GM19397 (cell line): ENCODE results near the gene TNRC18.

Experiments used
- ATAC-seq: cut with Tn5 transposase; IDR thresholded peaks from one replicate; pipeline ENCODE4 v1.9.1; 2021; ENCODE audit warnings: mild to moderate bottlenecking, moderate library complexity; ENCODE audit not compliant: unreplicated experiment

TNRC18 gene

DNA sequence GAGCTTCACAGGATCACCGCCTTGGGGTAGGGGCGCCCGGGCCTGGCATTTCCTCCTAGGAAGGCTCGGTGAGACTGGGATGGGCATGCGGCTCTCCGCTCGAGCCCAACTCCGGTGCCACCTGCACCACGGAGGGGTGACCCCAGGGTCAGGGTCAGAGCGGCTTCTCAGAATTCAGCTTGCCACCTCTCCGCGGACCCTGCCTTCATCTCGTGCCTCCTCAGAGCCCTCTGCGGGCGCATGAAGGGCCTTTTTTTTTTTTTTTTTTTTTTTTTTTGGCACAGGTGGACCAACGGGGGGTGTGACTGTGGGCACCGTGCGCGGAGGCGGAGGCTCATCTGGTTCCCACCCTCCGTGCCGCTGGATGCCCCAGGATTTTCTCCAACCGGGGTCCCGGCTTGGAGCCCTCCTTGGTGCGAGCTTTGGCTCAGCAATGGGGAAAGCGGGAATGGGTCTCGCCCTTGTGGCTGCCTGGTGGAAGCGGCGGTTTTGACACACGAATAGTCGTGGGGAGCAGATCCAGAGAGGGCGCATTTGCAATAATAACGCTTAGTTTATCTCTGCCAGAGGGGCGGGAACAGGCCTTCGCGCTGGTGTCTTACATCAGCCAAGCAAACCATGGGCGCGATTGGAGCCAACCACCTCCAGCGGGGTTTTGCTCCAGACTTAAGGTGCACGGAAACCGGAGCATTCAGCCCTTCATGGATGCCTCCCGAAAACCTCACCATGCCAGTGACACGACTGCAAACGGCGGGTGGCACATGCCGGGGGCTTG, 5.0 kb upstream of the TNRC18 start:
- no peak for ATAC-seq

DNA sequence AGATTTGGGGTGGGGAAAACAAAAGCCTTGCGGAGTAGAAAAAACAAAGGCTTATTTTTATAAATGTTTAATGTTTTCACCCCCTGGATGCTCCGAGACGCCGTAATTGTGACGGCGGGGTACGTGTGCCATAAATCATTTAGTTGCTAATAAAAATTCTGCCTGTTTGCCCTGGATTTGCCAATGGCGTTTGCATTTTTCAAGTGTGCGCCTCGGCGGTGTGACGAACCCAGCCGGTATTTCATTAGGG, 2.5 kb upstream of the TNRC18 start:
- no peak for ATAC-seq

DNA sequence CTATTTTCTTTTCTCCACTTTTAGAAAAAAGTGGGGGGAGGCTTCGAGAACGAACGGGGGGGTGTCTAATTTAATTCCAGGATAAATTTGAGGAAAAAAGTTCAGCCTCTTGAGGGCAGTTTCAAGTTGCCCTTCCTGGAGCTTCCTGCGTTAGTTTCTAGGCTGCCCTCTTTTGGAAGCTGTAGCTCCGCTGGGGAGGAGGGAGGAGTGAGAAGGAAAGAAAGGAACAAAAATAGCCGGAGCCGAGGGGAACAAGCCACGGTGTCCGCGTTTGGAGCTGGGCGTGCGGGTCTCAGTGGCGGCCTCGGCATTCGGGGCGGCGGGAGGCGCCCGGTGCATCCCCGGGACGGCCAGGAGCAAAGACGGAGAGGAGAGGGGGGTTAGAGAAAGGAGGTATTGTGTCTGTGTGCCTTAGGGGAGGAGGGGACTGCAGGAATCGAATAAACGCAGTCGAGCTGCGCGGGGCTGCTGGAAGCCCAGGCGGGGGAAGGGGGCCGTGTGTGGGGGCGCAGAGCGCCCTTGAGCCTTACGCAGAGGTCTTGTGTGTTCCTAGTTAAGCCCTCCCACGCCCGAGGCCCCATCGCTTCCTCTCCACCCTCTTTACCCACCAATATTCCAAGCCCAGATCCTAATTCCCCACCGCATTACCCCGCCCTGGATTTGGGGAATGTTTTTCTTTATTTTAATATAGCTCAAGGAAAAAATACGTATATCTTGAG, 2.0 kb upstream of the TNRC18 start:
- no peak for ATAC-seq

DNA sequence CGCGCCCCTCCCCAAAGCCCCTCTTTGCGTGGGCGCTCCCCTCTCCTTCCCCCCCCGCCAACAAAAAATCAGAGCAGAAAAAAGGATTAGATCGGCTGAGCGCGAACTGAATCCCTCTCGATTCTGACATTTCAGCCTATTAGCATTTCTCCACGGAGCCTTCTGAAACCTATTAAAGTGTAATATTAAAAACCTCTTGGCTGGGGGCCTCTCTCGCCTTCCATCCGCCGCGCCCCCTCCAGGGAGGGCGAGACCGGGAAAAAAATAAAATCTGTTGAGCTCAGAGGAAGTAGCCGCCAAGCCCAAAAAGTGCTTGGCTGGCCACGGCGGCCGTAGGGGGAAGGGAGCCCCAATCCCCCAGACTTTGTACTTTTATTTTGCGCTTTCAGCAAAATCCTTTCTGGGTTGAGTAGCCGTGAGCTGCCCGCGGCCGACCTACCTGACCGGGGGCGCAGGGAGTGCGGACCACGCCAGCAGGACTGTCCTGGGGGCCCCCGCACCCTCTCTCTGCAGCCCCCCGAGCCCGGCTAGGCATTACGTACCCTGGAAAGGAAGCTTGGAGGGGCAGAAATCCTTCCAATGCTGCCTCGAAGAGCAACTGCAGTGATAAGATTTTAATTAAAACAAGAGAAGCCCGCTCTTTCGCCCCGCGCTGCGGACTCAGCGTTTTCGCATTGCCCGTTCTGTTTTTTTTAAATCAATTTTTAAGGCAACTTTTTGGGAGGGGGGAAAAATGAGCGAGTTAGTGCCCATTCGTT, 1.3 kb upstream of the TNRC18 start:
- ATAC-seq, result no peak

DNA sequence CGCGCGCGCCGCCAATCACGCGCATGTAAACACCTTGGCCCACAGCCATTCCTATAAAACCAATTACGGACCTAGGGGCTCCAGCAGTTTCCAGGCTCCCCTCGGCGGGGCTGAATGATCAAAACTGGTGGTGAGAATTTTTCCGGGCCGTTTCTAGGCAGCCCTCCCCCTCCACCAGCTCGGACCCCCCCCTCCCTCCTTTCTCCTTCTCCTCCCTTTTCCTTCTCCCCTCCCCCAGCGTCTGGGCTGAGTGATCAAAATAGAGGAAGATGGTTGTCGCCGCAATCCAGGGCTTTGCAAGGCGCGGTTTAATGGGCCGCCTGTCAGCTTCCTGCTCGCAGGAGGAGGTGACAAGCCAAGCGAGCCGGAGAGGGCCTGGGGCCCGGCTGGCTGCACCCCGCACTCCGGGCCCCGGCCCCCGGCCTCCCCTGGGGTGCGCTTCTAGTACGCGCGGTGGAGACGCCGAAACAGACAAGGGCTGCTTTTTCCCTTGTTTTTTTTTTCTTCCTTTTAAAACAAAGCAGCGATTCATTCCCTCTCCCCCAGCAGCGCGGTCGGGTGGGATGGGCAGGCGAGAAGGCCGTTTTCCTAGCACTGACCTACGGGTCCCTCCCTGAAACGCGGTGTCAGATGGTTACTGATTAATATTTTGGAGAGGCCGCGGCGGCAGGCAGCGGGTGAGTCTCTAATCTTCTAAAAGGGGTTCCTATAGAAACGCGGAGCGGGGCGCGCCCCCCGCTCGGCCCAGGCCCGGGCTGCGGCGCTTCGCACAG, 528 bp upstream of the TNRC18 start:
- ATAC-seq, result no peak

DNA sequence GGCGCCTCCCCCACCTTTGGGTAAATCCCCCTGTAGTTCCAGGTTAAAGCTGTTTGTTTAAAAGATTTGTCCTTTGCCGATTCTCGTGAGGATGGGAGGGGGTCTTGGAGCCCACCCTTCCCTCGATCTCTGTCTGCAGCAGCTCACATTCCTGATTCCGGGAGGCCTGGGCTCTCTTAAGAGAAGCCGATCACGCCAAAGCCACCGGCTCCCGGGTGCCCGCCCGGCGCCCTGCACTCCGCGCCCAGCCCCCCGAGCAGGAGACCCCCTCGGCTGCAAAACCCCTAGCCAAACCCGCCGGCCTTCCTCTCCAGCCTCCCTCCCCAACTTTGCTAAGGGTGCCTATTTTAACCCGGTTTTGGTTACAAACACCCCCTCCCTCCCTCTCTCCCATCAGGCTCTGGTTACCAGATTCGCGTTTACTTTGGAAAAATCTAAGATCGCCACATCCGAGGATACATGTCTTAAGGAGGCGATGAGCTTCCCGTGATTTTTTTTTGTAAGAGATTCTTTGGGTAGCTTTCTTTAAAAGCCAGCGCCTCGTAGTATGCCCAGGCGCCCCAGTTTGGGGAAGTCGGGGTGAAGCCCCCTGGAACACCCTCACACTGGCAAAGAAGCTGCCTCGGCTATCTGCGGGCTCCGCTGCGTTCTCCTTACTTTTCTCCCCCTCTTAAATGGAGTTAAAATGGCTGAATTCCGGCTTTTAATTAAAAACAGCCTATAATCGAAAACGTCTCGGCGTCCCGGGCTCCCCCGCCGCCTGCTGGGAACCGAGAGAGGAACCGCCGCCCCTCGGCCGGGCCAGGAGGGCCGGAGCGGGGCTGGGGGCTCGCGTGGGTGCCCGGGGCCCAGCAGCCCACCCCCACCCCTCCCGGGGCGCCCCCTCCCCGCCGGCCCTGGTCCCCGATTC, 983 bp downstream of the TNRC18 start:
- no peak for ATAC-seq

DNA sequence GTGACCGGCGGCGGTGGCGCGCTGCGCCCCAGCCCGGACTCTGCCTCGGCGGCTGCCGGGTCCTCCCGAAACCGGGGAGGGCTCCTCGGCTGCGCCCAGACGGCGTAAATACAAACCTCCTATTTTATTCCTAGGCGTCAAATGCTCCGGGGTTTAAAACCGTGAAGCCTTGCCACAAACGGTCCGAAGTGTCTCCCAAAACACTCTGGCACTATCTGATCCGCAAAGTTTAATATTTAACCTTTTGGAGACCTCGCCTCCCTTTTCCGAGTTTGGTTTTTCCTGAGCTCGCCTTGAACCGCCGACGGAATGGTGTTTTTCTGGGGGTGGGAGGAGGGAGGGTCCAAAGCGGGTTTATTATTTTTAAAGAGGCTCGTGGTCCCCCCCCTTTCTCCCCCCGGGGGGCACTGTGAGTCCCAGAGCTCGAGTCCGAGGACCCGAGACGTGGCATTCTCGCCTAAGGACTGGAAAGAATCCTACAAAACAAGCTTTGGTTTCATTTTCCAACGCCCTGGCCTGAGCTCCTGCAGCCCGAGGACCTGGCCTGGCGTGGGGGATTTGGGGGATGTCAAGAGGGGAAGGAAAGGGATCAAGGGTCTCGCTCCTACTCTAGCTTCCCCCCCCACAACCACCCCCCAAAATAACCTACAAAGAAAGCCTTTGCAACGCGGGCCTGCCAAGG, 1.8 kb downstream of the TNRC18 start:
- no peak for ATAC-seq

DNA sequence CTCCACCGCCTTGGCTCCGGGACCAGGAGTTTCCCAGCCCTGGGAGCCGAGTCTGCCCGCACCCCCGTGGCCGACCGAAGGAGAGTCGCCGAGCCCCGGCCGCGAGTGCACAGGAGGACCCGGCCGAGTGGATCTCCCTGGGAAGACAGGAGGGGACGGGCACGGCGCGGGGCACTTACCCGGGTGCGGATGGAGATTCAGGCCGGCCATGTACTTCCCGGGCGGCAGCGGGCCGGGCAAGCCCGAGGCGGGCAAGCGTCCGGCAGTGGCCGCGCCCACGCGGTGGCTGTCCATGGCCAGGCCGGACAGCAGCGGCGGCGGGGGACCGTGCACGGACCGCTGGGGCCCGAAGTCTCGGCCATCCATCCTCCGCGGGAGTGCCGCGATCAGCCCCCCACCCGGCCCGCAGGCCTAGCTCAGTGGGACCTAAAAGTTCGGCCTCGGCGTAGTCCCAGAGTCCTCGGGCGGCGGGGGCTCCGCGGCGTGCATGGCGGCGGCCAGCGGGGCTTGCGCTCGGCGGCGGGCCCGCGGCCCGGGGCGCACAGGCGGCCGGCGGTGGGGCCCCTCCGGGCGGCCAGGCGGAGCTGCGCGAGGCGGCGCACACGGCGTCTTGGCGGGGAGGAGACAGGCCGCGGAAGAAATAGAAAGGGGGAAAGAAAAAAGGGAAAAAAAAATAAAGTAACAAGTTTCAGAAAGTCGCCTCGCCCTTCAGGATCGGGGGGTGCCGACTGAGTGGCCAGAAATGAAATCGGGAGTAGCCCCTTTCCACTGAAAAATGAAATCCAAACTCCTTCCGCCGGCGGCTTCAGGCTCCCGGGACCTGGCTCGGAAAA, 2.5 kb downstream of the TNRC18 start:
- no peak for ATAC-seq

DNA sequence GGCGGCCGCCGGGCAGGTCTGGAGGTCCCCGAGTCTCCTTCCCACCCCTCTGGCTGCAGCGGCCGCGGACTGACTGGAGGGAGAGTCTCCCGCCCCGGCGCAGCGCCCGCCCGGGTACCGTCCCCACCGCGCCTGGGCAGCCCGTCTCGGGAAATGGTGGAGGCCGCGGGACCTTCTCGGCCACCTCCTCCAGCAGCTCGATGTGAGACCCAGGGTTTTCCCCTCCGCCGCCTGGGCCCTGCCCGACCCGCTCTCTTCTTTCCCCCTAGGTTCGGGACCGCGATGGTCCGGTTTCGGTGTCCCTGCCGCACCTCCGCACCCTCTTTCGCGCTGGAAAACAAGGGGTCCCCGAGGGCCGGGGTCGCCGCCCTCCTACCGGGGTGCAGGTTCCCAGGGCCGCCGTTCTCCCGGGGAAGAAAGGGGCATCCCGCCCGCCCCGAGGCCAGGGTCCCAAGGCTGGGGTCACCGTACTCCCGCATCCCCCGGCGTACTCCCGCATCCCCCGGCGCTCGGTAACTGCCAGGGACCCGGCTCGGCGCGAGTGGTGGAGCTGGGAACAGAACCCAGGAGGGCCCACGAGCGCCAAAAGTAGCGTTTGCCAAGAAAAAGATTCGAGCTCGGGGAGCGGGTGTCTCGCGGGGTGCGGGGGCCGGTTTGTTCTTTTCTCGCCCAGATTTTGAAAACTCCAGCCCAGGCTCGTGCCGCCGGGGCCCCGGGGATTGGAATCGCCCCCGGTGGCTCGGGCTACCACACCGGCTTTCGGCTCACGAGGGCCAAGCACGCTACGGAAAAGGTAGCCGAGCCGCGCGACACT, 3.4 kb downstream of the TNRC18 start:
- no peak for ATAC-seq

DNA sequence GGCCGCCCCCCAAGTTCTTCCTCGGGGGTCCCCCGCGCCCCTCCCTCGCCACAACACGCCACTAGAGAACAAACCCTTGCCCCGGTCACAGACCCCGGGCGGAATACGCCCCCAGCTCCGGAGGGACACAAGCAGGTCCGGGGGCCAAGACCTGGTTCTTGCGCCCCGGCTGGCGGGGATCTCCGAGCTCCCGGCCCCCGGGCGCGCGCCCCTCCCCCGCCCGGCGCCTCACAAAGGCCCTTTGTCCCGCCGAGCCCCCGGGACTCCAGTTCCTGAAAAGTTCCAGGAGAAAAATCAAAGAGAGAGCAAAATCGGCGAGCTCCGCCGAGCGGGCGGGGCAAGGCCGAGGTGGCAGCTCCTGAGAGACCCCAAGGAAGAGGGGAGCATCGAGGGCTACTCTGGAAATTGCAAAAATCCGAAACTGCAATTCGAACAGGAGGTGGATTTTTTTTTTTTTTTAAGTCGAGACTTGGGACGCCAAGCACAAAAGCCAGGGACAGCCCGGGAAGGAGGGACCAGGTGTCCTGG, 4.0 kb downstream of the TNRC18 start:
- ATAC-seq, result no peak

DNA sequence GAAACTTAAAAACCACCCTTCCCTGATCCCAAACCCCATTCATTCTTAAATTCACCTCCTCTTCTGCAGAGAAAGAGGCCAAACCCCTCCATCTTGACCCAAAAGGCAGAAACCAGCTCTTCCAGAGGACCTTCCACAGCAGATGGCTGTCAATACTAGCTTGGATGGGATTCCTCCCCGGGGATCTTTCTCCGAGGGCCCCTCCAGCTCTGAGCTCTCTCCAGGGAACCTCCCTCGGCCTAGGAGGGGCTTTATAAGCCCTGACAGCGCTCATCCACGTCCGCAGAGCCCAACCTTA, 5.4 kb downstream of the TNRC18 start:
- no peak for ATAC-seq

DNA sequence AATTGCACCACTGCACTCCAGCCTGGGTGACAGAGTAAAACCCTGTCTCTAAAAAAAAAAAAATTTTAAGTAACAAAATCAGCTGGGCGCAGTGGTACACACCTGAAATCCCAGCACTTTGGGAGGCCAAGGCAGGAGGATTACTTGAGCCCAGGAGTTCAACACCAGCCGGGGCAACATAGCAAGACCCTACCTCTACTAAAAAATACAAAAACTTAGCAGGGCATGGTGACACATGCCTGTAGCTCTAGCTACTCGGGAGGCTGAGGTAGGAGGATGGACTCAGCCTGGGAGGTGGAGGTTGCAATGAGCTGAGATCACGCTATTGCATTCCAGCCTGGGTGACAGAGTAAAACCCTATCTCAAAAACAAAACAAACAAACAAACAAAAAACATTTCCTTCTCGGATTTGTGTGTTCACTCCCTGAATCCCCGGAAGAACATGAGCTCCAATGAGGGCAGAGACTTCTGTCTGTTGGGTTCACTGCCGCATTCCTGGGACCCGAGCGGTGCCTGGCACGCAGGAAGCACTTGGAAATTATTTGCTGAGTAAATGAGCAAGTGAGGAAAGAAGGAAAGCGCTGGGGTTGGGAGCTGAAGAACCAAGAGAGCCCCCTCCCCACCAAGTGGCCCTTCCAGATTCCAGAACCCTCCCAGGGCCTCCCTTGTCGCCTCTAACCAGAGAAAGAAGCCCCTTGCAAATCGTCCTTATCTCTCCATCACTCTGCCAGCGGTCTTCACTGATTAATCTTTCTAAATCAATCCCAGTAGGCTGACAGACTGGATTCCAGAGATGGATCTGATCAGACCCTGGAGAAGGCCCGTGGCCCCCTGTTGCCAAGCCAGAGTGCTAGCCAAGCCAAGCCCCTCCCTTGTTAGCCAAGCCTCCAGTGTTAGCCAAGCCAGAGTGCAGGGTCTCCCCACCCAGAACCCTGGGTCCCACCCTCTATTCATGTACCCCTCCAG, 6.2 kb downstream of the TNRC18 start:
- no peak for ATAC-seq

DNA sequence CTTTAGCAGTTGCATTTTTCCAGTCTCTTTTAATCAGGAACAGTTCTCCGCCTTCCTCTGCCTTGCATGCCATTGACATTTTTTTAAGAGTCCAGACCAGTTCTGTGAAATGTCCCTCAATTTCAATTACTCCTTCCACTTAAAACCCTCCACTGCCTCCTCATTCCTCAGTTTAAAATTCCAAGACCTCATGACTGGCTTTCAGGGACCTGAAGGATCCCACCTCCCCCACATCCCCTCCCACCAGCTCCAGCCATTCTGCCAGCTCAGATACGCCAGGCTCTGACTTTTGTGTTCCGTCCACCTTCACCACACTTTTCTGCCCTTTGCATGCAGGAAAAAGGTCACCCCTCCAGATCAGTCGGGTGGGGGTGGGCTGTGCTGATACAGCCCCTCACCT, 8.7 kb downstream of the TNRC18 start:
- ATAC-seq, result no peak

DNA sequence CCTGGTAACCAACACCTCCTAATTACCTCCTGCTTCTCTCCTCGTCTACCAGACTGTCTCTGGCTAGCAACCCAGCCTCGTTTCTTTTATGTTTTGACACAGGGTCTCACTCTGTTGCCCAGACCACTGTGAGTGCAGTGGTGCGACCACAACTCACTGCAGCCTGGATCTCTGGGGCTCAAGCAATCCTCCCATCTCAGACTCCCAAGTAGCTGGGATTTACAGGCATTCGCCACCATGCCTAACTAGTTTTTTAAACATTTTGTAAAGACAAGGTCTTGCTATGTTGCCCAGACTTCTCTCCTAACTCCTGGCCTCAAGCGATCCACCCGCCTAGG, 10.2 kb downstream of the TNRC18 start:
- ATAC-seq, result no peak

DNA sequence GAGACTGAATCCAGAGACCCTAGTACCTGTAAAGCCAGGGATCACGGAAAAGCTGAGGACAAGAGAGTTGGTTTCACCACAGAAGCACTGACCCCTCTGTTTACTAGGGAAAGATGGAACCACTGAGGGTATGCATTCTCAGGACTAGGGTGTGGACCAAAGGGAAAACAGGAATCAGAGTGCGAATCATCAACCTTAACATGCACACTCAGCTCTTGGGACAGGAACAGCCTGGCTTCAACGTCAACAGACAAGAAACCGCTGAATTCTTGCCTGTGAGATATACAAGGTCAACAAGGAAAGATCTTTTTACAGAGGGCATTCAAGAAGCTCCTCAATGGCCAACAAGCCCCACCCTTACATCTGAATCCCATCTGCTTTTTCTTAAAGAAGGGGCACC, 14.9 kb downstream of the TNRC18 start:
- ATAC-seq, result no peak

DNA sequence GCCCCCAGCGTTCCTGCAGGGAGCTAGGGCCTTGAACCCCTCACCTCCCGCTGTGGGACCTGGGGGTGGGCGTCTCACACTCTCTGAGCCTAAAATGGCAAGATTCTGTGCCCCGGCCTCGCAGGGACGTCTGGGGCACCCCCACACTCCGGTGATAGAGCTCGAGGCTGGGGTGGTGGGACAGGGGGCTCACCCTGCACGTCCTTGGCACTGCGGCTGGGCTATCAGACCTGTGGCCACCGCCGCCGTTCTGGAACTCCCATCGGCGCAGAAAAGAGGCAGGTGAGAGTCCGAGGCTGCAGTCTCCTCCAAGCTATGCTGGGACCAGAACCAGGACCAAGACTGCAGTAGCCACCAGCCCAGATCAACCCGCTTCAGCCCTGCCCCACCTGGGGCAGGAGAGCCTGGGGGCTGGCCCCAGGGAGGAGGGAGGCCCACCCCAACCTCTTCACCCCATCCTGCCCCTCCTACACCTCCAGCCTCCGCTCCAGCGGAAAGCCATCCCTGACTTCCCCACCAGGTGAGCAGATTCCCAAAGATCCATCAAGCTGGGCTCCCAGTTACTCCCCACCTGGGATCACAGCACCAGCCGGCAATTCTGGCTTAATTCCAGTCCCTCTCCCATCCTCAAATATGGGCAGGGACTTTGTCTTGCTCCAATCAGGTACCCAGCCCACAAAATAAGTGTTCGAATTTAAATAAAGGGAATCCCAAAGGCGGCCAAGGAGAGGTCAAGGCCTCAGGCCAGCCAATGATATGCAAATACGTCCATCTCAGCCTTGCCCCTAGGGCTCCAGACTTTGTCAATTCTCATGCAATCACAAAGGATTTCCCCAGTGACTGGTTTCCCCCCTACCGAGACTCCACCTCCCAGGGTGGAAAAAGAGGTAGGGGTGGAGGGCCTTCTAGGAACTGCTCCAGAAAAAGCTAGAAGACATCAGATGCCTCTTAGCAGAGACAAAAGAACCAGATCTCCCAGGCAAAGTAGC, 16.4 kb downstream of the TNRC18 start:
- no peak for ATAC-seq
